ENCODE results near the gene SLC28A2.

DNA sequence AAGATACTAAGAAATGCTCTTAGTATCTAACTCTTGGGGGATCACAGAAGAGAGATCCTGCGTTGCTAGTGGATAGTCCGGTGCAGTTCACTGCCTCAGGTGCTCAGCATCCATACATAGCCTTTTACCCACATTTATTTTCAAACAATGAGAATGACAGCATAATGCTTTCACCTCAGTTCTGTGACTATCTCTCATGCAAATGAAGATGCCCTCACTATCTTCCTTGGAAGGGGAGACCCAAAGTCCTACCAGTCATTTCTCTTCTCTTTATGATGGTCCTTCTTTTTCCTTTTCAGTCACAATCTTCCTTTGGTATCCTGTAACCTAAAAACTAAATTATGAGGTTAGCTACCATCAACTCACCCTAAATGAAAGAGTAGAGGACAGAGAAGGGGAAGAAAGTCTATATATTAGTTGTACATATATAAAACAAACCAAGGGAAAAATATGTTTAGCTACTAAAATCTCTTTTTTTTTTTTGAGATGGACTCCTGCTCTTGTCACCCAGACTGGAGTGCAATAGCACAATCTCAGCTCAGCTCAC lies 30.9 kb upstream of the SLC28A2 start:
- TF ChIP-seq ZSCAN9 (CRISPR knock-in tag; IDR thresholded peaks at IDR 0.05; ENCODE audit: borderline replicate concordance) (no peak), SRF (IDR thresholded peaks at IDR 0.05; ENCODE audit: low read depth, low read length) (no peak), ZNF138 (CRISPR knock-in tag; IDR thresholded peaks at IDR 0.05; ENCODE audit: low read depth) (no peak)
- TF ChIP-seq, protein P1, sequence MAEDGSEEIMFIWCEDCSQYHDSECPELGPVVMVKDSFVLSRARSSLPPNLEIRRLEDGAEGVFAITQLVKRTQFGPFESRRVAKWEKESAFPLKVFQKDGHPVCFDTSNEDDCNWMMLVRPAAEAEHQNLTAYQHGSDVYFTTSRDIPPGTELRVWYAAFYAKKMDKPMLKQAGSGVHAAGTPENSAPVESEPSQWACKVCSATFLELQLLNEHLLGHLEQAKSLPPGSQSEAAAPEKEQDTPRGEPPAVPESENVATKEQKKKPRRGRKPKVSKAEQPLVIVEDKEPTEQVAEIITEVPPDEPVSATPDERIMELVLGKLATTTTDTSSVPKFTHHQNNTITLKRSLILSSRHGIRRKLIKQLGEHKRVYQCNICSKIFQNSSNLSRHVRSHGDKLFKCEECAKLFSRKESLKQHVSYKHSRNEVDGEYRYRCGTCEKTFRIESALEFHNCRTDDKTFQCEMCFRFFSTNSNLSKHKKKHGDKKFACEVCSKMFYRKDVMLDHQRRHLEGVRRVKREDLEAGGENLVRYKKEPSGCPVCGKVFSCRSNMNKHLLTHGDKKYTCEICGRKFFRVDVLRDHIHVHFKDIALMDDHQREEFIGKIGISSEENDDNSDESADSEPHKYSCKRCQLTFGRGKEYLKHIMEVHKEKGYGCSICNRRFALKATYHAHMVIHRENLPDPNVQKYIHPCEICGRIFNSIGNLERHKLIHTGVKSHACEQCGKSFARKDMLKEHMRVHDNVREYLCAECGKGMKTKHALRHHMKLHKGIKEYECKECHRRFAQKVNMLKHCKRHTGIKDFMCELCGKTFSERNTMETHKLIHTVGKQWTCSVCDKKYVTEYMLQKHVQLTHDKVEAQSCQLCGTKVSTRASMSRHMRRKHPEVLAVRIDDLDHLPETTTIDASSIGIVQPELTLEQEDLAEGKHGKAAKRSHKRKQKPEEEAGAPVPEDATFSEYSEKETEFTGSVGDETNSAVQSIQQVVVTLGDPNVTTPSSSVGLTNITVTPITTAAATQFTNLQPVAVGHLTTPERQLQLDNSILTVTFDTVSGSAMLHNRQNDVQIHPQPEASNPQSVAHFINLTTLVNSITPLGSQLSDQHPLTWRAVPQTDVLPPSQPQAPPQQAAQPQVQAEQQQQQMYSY (CRISPR knock-in tag; IDR thresholded peaks at IDR 0.05) = no peak
